OCI-LY7 (cell line): ENCODE measurements around the gene DIS3.
"Not testable (repeated sequence)": the region's sequence is repeated elsewhere in the genome, so short reads cannot be mapped to it uniquely, and the experiment has no call there.

Experiments used
- CTCF ChIP-seq: fragments of 200-600 bp; sonication (generic); conservative IDR thresholded peaks from 2 replicates; pipeline ENCODE4 v1.5.1; 2014; ENCODE audit warnings: mild to moderate bottlenecking, antibody characterized with exemption, low read length, moderate library complexity, mixed read lengths
- EZH2phosphoT487 ChIP-seq: fragments of 200-600 bp; sonication (generic); IDR thresholded peaks from 2 replicates; pipeline ENCODE4 v1.6.1; 2018; ENCODE audit warnings: low read depth, borderline replicate concordance, mild to moderate bottlenecking, mixed run types, antibody characterized with exemption, low read length, moderate library complexity, mixed read lengths

- TF ChIP-seq CTCF, EZH2phosphoT487: not testable (repeated sequence)
Measured at GRCh38 chr13:72806514-72806913, 24.8 kb upstream of the DIS3 start.
